ENCODE measurements around the gene AP2S1.

DNA sequence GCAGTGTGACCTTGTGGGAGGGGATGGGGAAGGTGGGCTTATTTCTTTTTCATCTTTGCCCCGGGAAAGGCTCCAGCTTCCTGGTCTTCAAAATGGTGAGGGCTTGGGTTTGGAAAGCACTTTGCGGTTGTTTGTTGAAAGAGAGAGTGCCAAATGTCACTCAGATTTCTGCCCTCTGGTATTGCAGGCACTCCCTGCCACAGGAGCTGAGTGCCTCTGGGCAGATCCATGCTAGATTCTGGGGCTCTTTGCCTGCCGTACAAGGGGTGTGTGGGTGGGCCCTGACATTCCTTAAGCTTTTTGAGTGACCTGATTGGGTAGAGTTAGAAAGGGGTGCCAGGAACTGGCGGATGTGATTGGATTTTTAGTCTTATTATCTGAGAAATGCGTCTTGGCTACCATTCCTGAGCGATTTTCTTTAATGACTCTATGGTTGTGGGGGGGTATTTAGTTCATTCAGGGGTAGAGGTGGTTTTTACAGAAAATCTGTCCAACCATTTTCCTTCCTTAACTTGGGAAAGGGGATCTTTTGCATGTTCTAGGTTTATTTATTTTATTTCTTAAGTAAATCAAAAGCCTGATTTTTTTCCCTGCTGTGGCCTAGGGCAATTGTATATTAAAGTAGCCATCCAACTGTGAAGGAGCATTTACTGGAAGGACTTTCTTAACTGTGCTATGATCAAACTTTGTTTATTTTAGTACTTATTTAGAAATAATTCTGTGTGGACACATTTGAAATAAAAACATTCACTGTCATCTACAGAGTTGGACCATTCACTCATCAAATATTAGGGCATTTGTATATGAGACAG lies 13.4 kb upstream of the AP2S1 start:
- TF ChIP-seq, protein P1, sequence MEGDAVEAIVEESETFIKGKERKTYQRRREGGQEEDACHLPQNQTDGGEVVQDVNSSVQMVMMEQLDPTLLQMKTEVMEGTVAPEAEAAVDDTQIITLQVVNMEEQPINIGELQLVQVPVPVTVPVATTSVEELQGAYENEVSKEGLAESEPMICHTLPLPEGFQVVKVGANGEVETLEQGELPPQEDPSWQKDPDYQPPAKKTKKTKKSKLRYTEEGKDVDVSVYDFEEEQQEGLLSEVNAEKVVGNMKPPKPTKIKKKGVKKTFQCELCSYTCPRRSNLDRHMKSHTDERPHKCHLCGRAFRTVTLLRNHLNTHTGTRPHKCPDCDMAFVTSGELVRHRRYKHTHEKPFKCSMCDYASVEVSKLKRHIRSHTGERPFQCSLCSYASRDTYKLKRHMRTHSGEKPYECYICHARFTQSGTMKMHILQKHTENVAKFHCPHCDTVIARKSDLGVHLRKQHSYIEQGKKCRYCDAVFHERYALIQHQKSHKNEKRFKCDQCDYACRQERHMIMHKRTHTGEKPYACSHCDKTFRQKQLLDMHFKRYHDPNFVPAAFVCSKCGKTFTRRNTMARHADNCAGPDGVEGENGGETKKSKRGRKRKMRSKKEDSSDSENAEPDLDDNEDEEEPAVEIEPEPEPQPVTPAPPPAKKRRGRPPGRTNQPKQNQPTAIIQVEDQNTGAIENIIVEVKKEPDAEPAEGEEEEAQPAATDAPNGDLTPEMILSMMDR (IDR thresholded peaks at IDR 0.05; ENCODE audit: low read depth, low read length), result no peak
- TF ChIP-seq POLR2A (IDR thresholded peaks at IDR 0.05; ENCODE audit: extremely low read depth, insufficient read length), result no peak
- no peak for TF ChIP-seq MAX (IDR thresholded peaks at IDR 0.05; ENCODE audit: low read depth, low read length)
- TF ChIP-seq MYC (IDR thresholded peaks at IDR 0.05; ENCODE audit: low read depth, low read length), result no peak

All from NB4 (cell line).